Fibroblast of lung (primary cell): ENCODE data around the gene S100A2. TPM values are rescaled to one million over a fixed set of nuclear protein-coding genes. Genes with fewer than 3 reads are reported as not detected.
"Not testable (repeated sequence)": the region's sequence is repeated elsewhere in the genome, so short reads cannot be mapped to it uniquely, and the experiment has no call there.

Source experiments
- DNase-seq, 2 donors: peaks; one replicate each; pipeline versions ENCODE4 v3.0.0 to v3.0.0-alpha.2; 2010; ENCODE audit warnings: low read depth in 2 of 2
- H2AFZ ChIP-seq: 2 replicates; pipeline ENCODE4 v1.5.1; 2012; ENCODE audit warnings: low read length, control low read depth, inconsistent platforms
- H3K27ac ChIP-seq: 2 replicates; pipeline ENCODE4 v1.5.1; 2011; ENCODE audit warnings: low read length, control low read depth; ENCODE audit not compliant: insufficient read depth
- H3K27me3 ChIP-seq: 2 replicates; pipeline ENCODE4 v1.5.1; 2011; ENCODE audit warnings: mild to moderate bottlenecking, low read length; ENCODE audit not compliant: control insufficient read depth, insufficient read depth
- H3K36me3 ChIP-seq: 2 replicates; pipeline ENCODE4 v1.5.1; 2011; ENCODE audit warnings: low read length; ENCODE audit not compliant: control insufficient read depth, insufficient read depth
- H3K4me1 ChIP-seq: 2 replicates; pipeline ENCODE4 v1.5.1; 2011; ENCODE audit warnings: low read length; ENCODE audit not compliant: control insufficient read depth, insufficient read depth; ENCODE audit errors: extremely low read depth
- H3K4me2 ChIP-seq: 2 replicates; pipeline ENCODE4 v1.5.1; 2011; ENCODE audit warnings: low read length, control low read depth; ENCODE audit not compliant: insufficient read depth; ENCODE audit errors: extremely low read depth
- H3K4me3 ChIP-seq, 4 experiments: fragments of 200-600 bp in 1 of 4; sonication (generic) in 1 of 4; replicated peaks in 1 of 4; 2 replicates each; pipeline ENCODE4 v1.5.1; 2011 to 2016; ENCODE audit warnings: low read length in 4 of 4, low read depth in 3 of 4, mild to moderate bottlenecking in 3 of 4, control low read depth in 2 of 4, inconsistent platforms in 1 of 4, mixed read lengths in 1 of 4; ENCODE audit not compliant: insufficient read depth in 1 of 4; ENCODE audit errors: control extremely low read depth in 1 of 4
- H3K79me2 ChIP-seq: 2 replicates; pipeline ENCODE4 v1.5.1; 2012; ENCODE audit warnings: mild to moderate bottlenecking, low read length, inconsistent platforms; ENCODE audit not compliant: control insufficient read depth, insufficient read depth
- H3K9ac ChIP-seq: 2 replicates; pipeline ENCODE4 v1.5.1; 2011; ENCODE audit warnings: mild to moderate bottlenecking, low read length, control low read depth; ENCODE audit not compliant: insufficient read depth
- H3K9me3 ChIP-seq: 2 replicates; pipeline ENCODE4 v1.5.1; 2012; ENCODE audit warnings: low read depth, low read length; ENCODE audit not compliant: control insufficient read depth, insufficient read depth
- H4K20me1 ChIP-seq: 2 replicates; pipeline ENCODE4 v1.5.1; 2011; ENCODE audit warnings: low read length; ENCODE audit not compliant: control insufficient read depth, insufficient read depth; ENCODE audit errors: extremely low read depth
- CTCF ChIP-seq, 2 donors: IDR thresholded peaks in 1 of 2; conservative IDR thresholded peaks in 1 of 2; 1 replicate in 1 of 2; 2 replicates in 1 of 2; pipeline ENCODE4 v1.5.1; 2011 to 2012; ENCODE audit warnings: low read length in 2 of 2, control low read depth in 1 of 2, inconsistent platforms in 1 of 2, low read depth in 1 of 2, mild to moderate bottlenecking in 1 of 2
- EZH2 ChIP-seq: IDR thresholded peaks from 2 replicates; pipeline ENCODE4 v1.5.1; 2012; ENCODE audit warnings: low read length, control low read depth, mild to moderate bottlenecking; ENCODE audit errors: missing control alignments
- polyA plus RNA-seq, 2 donors: library from polyadenylated mRNA; depleted of rRNA in 1 of 2; stranded (reverse) in 1 of 2; unstranded in 1 of 2; fragments of >200 nt; gene quantifications; 2 replicates each; pipeline ENCODE4 v1.2.1, GENCODE V29; 2011 to 2012; ENCODE audit warnings: missing spikeins in 1 of 2
- total RNA-seq: library from RNA; depleted of rRNA; stranded (reverse); fragments of >200 nt; gene quantifications from 2 replicates; pipeline ENCODE4 v1.2.1, GENCODE V29; 2014

Gene S100A2
- total and polyA plus RNA-seq, 2 donors (not counting 1 experiment from before 2014, with no cell fraction given), result 3.6 to 4.8 TPM

- TF ChIP-seq CTCF (conservative IDR thresholded peaks at IDR 0.05 in 1 of 2, IDR thresholded peaks at IDR 0.05 in 1 of 2; ENCODE audit: low read depth in 1 of 2, low read length in 2 of 2) (no peak), EZH2 (no peak)
- H3K9me3 ChIP-seq, result no peaks in the 10 kb centered on the region
- H2AFZ ChIP-seq, result no peak overlapping the region
- H3K27ac ChIP-seq, result no peak overlapping the region
- H3K4me3 ChIP-seq, result no peak overlapping the region
- no peak overlapping the region for H3K4me2 ChIP-seq
- H3K4me1 ChIP-seq, result peaks cover 28% of the 10 kb centered on the region
- H3K9ac ChIP-seq, result no peak overlapping the region
- H4K20me1 ChIP-seq, result no peaks in the 10 kb centered on the region
- H3K79me2 ChIP-seq, result no peaks in the 10 kb centered on the region
- H3K36me3 ChIP-seq, result no peaks in the 10 kb centered on the region
- no peaks in the 10 kb centered on the region for H3K27me3 ChIP-seq
- DNase-seq, result no peak
Observed at GRCh38 chr1:153563483-153563901, 2.2 kb downstream of the S100A2 start.

DNA sequence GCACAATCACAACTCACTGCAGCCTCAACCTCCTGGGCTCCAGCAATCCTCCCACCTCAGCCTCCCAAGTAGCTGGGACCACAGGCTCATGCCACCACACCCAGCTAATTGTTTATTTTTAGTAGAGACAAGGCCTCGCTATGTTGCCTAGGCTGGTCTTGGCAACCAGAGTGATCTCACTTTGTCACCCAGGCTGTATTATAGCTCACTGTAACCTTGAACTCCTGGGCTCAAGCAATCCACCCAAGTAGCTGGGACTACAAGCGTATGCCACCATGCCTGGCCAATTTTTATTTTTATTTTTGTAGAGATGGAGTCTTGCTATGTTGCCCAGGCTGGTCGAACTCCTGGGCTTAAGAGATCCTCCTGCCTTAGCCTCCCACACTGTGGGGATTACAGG, 3.6 kb downstream of the S100A2 start:
- H3K9ac ChIP-seq, H2AFZ ChIP-seq, H4K20me1 ChIP-seq, H3K36me3 ChIP-seq, DNase-seq, H3K4me2 ChIP-seq, H3K27me3 ChIP-seq, H3K27ac ChIP-seq, H3K79me2 ChIP-seq, H3K9me3 ChIP-seq, H3K4me3 ChIP-seq: not testable (repeated sequence)
- peaks cover 17% of the 10 kb centered on the region for H3K4me1 ChIP-seq

GRCh38 chr1:153561466-153561985, 4.1 kb downstream of the S100A2 start:
- H3K36me3 ChIP-seq, result no peaks in the 10 kb centered on the region
- H3K27ac ChIP-seq, result no peak overlapping the region
- no peaks in the 10 kb centered on the region for H3K79me2 ChIP-seq
- H3K9me3 ChIP-seq, result no peaks in the 10 kb centered on the region
- H3K9ac ChIP-seq, result no peak overlapping the region
- H4K20me1 ChIP-seq, result no peaks in the 10 kb centered on the region
- peaks cover 13% of the 10 kb centered on the region for H3K4me1 ChIP-seq
- no peak overlapping the region for H3K4me2 ChIP-seq
- no peaks in the 10 kb centered on the region for H3K27me3 ChIP-seq
- no peak for TF ChIP-seq CTCF (conservative IDR thresholded peaks at IDR 0.05 in 1 of 2, IDR thresholded peaks at IDR 0.05 in 1 of 2; ENCODE audit: low read depth in 1 of 2, low read length in 2 of 2)
- no peak for TF ChIP-seq EZH2
- DNase-seq, result no peak
- H3K4me3 ChIP-seq, result no peak overlapping the region
- no peak overlapping the region for H2AFZ ChIP-seq
